ENCODE measurements around the gene DCUN1D3. TPM values are rescaled to one million over a fixed set of nuclear protein-coding genes. Genes with fewer than 3 reads are reported as not detected.

DCUN1D3 gene
- total and polyA plus RNA-seq, 2 experiments from 2014 or later = 8.5 to 13.7 TPM

DNA sequence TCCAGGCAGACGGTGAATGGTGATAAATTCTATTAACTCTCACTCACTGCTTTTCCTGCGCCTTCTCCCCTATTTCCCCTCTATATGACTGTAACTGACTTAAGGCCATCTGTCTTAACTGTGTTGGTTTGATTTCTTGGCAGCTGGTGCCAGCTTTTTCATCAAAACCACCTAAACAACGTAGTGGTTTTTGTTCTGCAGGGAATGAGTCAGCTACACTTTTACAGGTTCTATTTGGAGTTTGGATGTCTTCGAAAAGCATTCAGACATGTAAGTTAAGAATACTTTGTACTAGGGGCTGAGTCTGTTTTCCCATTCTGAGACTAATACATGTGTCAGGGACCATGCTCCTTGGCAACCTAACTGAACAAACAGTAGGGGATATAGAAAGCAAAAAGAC, 85.4 kb downstream of the DCUN1D3 start:
- no peak for DNase-seq (ENCODE audit: low spot score)
- Mint-ChIP-seq H3K27ac (no peak overlapping the region), H3K4me3 (no peak overlapping the region), H3K9me3 (no peaks in the 10 kb centered on the region; the same call in 1 of the 3 replicates), H3K4me1 (no peaks in the 10 kb centered on the region), H3K27me3 (ENCODE audit: insufficient read depth, low read depth, poor library complexity) (peaks cover 2% of the 10 kb centered on the region), H3K36me3 (ENCODE audit: low read depth) (peaks cover 11% of the 10 kb centered on the region; the same call in 2 of the 3 replicates)
- Histone ChIP-seq H3K36me3 (ENCODE audit: insufficient read depth) (0 out of 2 replicates have a peak, but pooled peaks cover 1% of the 10 kb centered on the region), H3K4me1 (ENCODE audit: insufficient read depth) (no peaks in the 10 kb centered on the region), H3K4me2 (no peak overlapping the region), H3K79me2 (replicated peaks; ENCODE audit: insufficient read depth) (no peaks in the 10 kb centered on the region), H2AFZ (no peak overlapping the region), H4K20me1 (replicated peaks; ENCODE audit: insufficient read depth) (peaks cover 4% of the 10 kb centered on the region; the same call in 1 of the 2 replicates), H3K4me3 (no peak overlapping the region), H3K27ac (ENCODE audit: low read depth) (no peak overlapping the region), H3K27me3 (ENCODE audit: insufficient read depth) (no peaks in the 10 kb centered on the region), H3F3A (replicated peaks; ENCODE audit: low read depth) (no peaks in the 10 kb centered on the region), H3K9me2 (ENCODE audit: insufficient read depth) (no peaks in the 10 kb centered on the region)
- no peak for ATAC-seq
- no peak for TF ChIP-seq EZH2 (IDR thresholded peaks at IDR 0.05; ENCODE audit: low read depth, unreplicated experiment)
- no peak for TF ChIP-seq STAT1 (IDR thresholded peaks at IDR 0.05; ENCODE audit: unreplicated experiment)
- TF ChIP-seq ZNF114 (CRISPR knock-in tag; IDR thresholded peaks at IDR 0.05) = no peak
- no peak for TF ChIP-seq ZNF462 (CRISPR knock-in tag; IDR thresholded peaks at IDR 0.05)
- TF ChIP-seq, protein P1, sequence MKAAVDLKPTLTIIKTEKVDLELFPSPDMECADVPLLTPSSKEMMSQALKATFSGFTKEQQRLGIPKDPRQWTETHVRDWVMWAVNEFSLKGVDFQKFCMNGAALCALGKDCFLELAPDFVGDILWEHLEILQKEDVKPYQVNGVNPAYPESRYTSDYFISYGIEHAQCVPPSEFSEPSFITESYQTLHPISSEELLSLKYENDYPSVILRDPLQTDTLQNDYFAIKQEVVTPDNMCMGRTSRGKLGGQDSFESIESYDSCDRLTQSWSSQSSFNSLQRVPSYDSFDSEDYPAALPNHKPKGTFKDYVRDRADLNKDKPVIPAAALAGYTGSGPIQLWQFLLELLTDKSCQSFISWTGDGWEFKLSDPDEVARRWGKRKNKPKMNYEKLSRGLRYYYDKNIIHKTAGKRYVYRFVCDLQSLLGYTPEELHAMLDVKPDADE (IDR thresholded peaks at IDR 0.05) = no peak
- no peak for TF ChIP-seq ZNF331 (CRISPR knock-in tag; IDR thresholded peaks at IDR 0.05; ENCODE audit: low read depth)
- no peak for TF ChIP-seq CREB1 (CRISPR knock-in tag; IDR thresholded peaks at IDR 0.05; ENCODE audit: low read depth)
- no peak for TF ChIP-seq POLR2AphosphoS5 (IDR thresholded peaks at IDR 0.05; ENCODE audit: low read depth)
- TF ChIP-seq, protein P2, sequence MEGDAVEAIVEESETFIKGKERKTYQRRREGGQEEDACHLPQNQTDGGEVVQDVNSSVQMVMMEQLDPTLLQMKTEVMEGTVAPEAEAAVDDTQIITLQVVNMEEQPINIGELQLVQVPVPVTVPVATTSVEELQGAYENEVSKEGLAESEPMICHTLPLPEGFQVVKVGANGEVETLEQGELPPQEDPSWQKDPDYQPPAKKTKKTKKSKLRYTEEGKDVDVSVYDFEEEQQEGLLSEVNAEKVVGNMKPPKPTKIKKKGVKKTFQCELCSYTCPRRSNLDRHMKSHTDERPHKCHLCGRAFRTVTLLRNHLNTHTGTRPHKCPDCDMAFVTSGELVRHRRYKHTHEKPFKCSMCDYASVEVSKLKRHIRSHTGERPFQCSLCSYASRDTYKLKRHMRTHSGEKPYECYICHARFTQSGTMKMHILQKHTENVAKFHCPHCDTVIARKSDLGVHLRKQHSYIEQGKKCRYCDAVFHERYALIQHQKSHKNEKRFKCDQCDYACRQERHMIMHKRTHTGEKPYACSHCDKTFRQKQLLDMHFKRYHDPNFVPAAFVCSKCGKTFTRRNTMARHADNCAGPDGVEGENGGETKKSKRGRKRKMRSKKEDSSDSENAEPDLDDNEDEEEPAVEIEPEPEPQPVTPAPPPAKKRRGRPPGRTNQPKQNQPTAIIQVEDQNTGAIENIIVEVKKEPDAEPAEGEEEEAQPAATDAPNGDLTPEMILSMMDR (conservative IDR thresholded peaks at IDR 0.05; ENCODE audit: low read depth in 2 of 2) = no peak
- TF ChIP-seq REST (IDR thresholded peaks at IDR 0.05; ENCODE audit: unreplicated experiment) = no peak
